ENCODE measurements around the gene PPP2R2C. TPM values are rescaled to one million over a fixed set of nuclear protein-coding genes. Genes with fewer than 3 reads are reported as not detected.

Gene PPP2R2C
- total RNA-seq, 1 experiment from 2014 or later: 8.1 TPM

DNA sequence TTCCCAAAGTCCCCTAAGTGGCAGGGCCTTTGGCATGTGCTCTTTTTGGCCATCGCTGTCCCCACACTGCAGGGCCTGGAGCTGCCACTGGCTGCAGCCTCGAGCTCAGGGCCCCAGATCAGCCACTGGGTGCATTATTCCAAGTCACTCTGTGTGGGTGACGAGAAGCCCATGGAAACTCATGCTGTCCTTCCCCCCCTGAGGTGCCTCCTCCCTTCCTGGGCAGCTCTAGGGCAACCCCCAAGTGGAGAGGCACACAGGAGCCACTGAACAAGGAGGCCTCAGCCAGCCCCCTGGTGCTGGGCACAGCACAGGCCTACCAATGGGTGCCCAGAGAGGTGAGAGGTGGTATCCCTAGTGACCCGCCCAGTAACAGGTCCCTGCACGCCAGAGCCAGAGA, 84.5 kb downstream of the PPP2R2C start:
- DNase-seq: no peak
- Histone ChIP-seq H3K23me2 (ENCODE audit: insufficient read length, low read depth, low read length, poor library complexity, severe bottlenecking) (no peaks in the 10 kb centered on the region), H3K23ac (ENCODE audit: insufficient read length, low read depth, low read length) (no peak overlapping the region), H3K4me1 (ENCODE audit: insufficient read depth, low read length) (no peaks in the 10 kb centered on the region), H4K5ac (ENCODE audit: insufficient read length, low read depth, low read length) (no peak overlapping the region), H3K79me2 (ENCODE audit: insufficient read depth, low read length) (no peaks in the 10 kb centered on the region), H3K56ac (ENCODE audit: insufficient read length, low read depth, low read length) (no peak overlapping the region), H3K9me3 (ENCODE audit: control insufficient read depth, low read depth, low read length) (no peaks in the 10 kb centered on the region), H2BK5ac (ENCODE audit: insufficient read length, low read length) (no peak overlapping the region), H3K27me3 (ENCODE audit: insufficient read depth, low read length) (no peaks in the 10 kb centered on the region), H3K18ac (ENCODE audit: insufficient read length, low read depth, low read length) (no peak overlapping the region), H3K4me2 (ENCODE audit: insufficient read depth, insufficient read length, low read length) (no peak overlapping the region), H3K4ac (ENCODE audit: low read depth, low read length) (no peak overlapping the region), H4K8ac (replicated peaks; ENCODE audit: insufficient read length, low read depth, low read length) (no peak overlapping the region), H2BK15ac (ENCODE audit: low read depth, low read length) (no peak overlapping the region), H2BK120ac (ENCODE audit: low read depth, low read length, poor library complexity, severe bottlenecking) (no peak overlapping the region), H3K9ac (ENCODE audit: extremely low read depth, insufficient read length, low read length) (no peak overlapping the region), H4K91ac (ENCODE audit: insufficient read length, low read depth, low read length) (no peak overlapping the region), H2BK20ac (ENCODE audit: low read depth, low read length, poor library complexity, severe bottlenecking) (no peak overlapping the region), H3K14ac (ENCODE audit: insufficient read depth, low read length) (no peak overlapping the region), H3T11ph (ENCODE audit: low read length) (no peak overlapping the region), H3K27ac (ENCODE audit: insufficient read length, low read depth, low read length) (no peak overlapping the region), H2AK5ac (ENCODE audit: insufficient read length, low read length) (no peak overlapping the region), H4K20me1 (ENCODE audit: control insufficient read depth, insufficient read depth, insufficient read length) (no peaks in the 10 kb centered on the region), H3K79me1 (ENCODE audit: insufficient read depth, low read depth, low read length, poor library complexity, severe bottlenecking) (no peaks in the 10 kb centered on the region), H2BK12ac (ENCODE audit: insufficient read length, low read depth, low read length) (no peak overlapping the region), H2AFZ (ENCODE audit: low read length) (no peak overlapping the region)
- peak overlapping the region in 1 of 3 experiments; percentile 29; a peak in 1 of 7 replicates for H3K27ac Mint-ChIP-seq
- no peaks in the 10 kb centered on the region for H3K27me3 Mint-ChIP-seq (ENCODE audit: low read depth)
- TF ChIP-seq, protein P1, sequence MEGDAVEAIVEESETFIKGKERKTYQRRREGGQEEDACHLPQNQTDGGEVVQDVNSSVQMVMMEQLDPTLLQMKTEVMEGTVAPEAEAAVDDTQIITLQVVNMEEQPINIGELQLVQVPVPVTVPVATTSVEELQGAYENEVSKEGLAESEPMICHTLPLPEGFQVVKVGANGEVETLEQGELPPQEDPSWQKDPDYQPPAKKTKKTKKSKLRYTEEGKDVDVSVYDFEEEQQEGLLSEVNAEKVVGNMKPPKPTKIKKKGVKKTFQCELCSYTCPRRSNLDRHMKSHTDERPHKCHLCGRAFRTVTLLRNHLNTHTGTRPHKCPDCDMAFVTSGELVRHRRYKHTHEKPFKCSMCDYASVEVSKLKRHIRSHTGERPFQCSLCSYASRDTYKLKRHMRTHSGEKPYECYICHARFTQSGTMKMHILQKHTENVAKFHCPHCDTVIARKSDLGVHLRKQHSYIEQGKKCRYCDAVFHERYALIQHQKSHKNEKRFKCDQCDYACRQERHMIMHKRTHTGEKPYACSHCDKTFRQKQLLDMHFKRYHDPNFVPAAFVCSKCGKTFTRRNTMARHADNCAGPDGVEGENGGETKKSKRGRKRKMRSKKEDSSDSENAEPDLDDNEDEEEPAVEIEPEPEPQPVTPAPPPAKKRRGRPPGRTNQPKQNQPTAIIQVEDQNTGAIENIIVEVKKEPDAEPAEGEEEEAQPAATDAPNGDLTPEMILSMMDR (conservative IDR thresholded peaks at IDR 0.05): no peak
- H3K9me3 Mint-ChIP-seq: no peaks in the 10 kb centered on the region
- no peak overlapping the region for H3K4me3 Mint-ChIP-seq
- H3K4me1 Mint-ChIP-seq: peaks cover 2 to 14% of the 10 kb centered on the region in 2 experiments; a peak in 2 of 4 replicates
- WGBS (ENCODE audit: extremely low coverage, insufficient read length, low lambda C conversion rate): no CpG with 5 or more reads among the region's 5 CpGs
- H3K36me3 Mint-ChIP-seq (ENCODE audit: insufficient read depth in 1 of 3, low read depth in 3 of 3): no peaks in the 10 kb centered on the region; a peak in 1 of 7 replicates

Measured in H9 (cell line).